HepG2 (cell line): ENCODE results near the gene SCRT2. TPM values are rescaled to one million over a fixed set of nuclear protein-coding genes. Genes with fewer than 3 reads are reported as not detected.

Experiments
- ATF6 ChIP-seq: sonication (generic); formaldehyde crosslinking; conservative IDR thresholded peaks from 2 replicates; pipeline ENCODE4 v1.4.0; 2020; ENCODE audit warnings: missing genetic modification reagents
- FOXA1 ChIP-seq, 2 experiments: fragments of 450-650 bp in 1 of 2; sonication (generic) in 1 of 2; formaldehyde crosslinking in 1 of 2; IDR thresholded peaks; 2 replicates each; pipeline versions ENCODE4 v1.4.0 to v1.6.1; 2016 to 2020; ENCODE audit warnings: missing genetic modification reagents in 1 of 2
- FOXK2 ChIP-seq: fragments of 450-650 bp; IDR thresholded peaks from 2 replicates; pipeline ENCODE4 v1.6.1; 2016
- KIAA2018 ChIP-seq: sonication (generic); formaldehyde crosslinking; IDR thresholded peaks from 2 replicates; pipeline ENCODE4 v1.5.0; 2020; ENCODE audit warnings: mild to moderate bottlenecking, missing genetic modification reagents, borderline replicate concordance
- MEIS1 ChIP-seq: sonication (generic); formaldehyde crosslinking; IDR thresholded peaks from 2 replicates; pipeline ENCODE4 v1.9.0; 2021; ENCODE audit warnings: mild to moderate bottlenecking, missing genetic modification reagents, moderate library complexity, borderline replicate concordance
- MTA1 ChIP-seq: sonication (generic); formaldehyde crosslinking; IDR thresholded peaks from 2 replicates; pipeline ENCODE4 v1.4.0; 2020; ENCODE audit warnings: missing genetic modification reagents, mild to moderate bottlenecking, borderline replicate concordance
- NR0B2 ChIP-seq: sonication (generic); formaldehyde crosslinking; IDR thresholded peaks from 2 replicates; pipeline ENCODE4 v1.4.0; 2020; ENCODE audit warnings: mild to moderate bottlenecking, missing genetic modification reagents
- PAF1 ChIP-seq: IDR thresholded peaks from 2 replicates; pipeline ENCODE4 v1.6.1; 2016; ENCODE audit warnings: missing genetic modification reagents, missing compliant biosample characterization
- PPARG ChIP-seq: conservative IDR thresholded peaks from 2 replicates; pipeline ENCODE4 v1.6.1; 2016; ENCODE audit warnings: missing biosample characterization, missing genetic modification reagents
- RCOR2 ChIP-seq: IDR thresholded peaks from 2 replicates; pipeline ENCODE4 v1.6.1; 2016; ENCODE audit warnings: missing biosample characterization, missing genetic modification reagents
- SIX1 ChIP-seq: sonication (generic); formaldehyde crosslinking; IDR thresholded peaks from 2 replicates; pipeline ENCODE4 v1.4.0; 2020; ENCODE audit warnings: missing genetic modification reagents, borderline replicate concordance
- SPEN ChIP-seq: sonication (generic); formaldehyde crosslinking; IDR thresholded peaks from 2 replicates; pipeline ENCODE4 v1.5.1; 2020; ENCODE audit warnings: low read depth, mild to moderate bottlenecking, missing genetic modification reagents
- TFDP1 ChIP-seq: IDR thresholded peaks from 2 replicates; pipeline ENCODE4 v1.6.1; 2016; ENCODE audit warnings: missing compliant biosample characterization, missing genetic modification reagents, borderline replicate concordance
- UBTF ChIP-seq: sonication (generic); formaldehyde crosslinking; IDR thresholded peaks from 2 replicates; pipeline ENCODE4 v1.4.0; 2020; ENCODE audit warnings: mild to moderate bottlenecking, missing genetic modification reagents
- ZMAT3 ChIP-seq: sonication (generic); formaldehyde crosslinking; conservative IDR thresholded peaks from 2 replicates; pipeline ENCODE4 v1.7.0; 2021; ENCODE audit warnings: missing genetic modification reagents
- polyA plus RNA-seq, 8 experiments: library from polyadenylated mRNA; depleted of rRNA in 3 of 8; stranded (reverse) in 7 of 8; unstranded in 1 of 8; fragments of >200 nt; fragmentation: Illumina TruSeq in 4 of 8; extraction: Trizol in 4 of 8; gene quantifications; 2 replicates each; pipeline versions ENCODE4 v1.2.1 to v1.2.3, GENCODE V29; 2011 to 2016; ENCODE audit warnings: low read depth in 4 of 8, missing spikeins in 1 of 8, mixed read lengths in 1 of 8; ENCODE audit not compliant: insufficient read depth in 1 of 8
- total RNA-seq, 5 experiments: library from RNA; depleted of rRNA; stranded (reverse); fragments of >200 nt; fragmentation: Illumina TruSeq; extraction: Trizol; gene quantifications; 2 replicates each; pipeline ENCODE4 v1.2.3, GENCODE V29; 2016; ENCODE audit warnings: low read depth in 1 of 5

SCRT2 gene
- total and polyA plus RNA-seq, 2 of the 13 experiments (the other 11 are each of a cell fraction or from before 2014, with no cell fraction given), result not detected

- TF ChIP-seq KIAA2018 (CRISPR knock-in tag) (no peak), FOXK2 (peak; percentile 44; the same call in 1 of the 2 replicates), FOXA1 (IDR thresholded peaks at IDR 0.05) (no peak), FOXA1 (CRISPR knock-in tag; IDR thresholded peaks at IDR 0.05) (0 out of 2 replicates have a peak, but pooled peaks have one; percentile 8), UBTF (CRISPR knock-in tag) (peak; percentile 33; the same call in 1 of the 2 replicates), TFDP1 (0 out of 2 replicates have a peak, but pooled peaks have one; percentile 8), MEIS1 (CRISPR knock-in tag) (peak; percentile 67; the same call in 1 of the 2 replicates), RCOR2 (CRISPR knock-in tag) (peak; percentile 55; the same call in 1 of the 2 replicates), NR0B2 (no peak), ZMAT3 (CRISPR knock-in tag) (peak; percentile 47; the same call in 1 of the 2 replicates), SPEN (peak; percentile 63; the same call in 1 of the 2 replicates), PAF1 (CRISPR knock-in tag) (no peak), PPARG (CRISPR knock-in tag) (0 out of 2 replicates have a peak, but pooled peaks have one; percentile 18), SIX1 (CRISPR knock-in tag) (peak; percentile 36; the same call in 1 of the 2 replicates), ATF6 (CRISPR knock-in tag) (no peak), MTA1 (peak; percentile 26; the same call in 1 of the 2 replicates)
Measured at GRCh38 chr20:641516-641875, 34.1 kb downstream of the SCRT2 start (continued).
